Peyer's patch (tissue), 4 donors: ENCODE data around the gene UCP2. TPM values are rescaled to one million over a fixed set of nuclear protein-coding genes. Genes with fewer than 3 reads are reported as not detected.

Experiments
- DNase-seq, 3 donors: peaks; one replicate each; pipeline ENCODE4 v3.0.0-alpha.2; 2017 to 2019
- H3K27ac ChIP-seq, 4 donors: fragments of 200-600 bp; sonication (generic); one replicate each; pipeline ENCODE4 v1.5.1; 2016 to 2019
- H3K27me3 ChIP-seq, 2 donors: fragments of 200-600 bp; sonication (generic); one replicate each; pipeline ENCODE4 v1.5.1; 2019
- H3K36me3 ChIP-seq, 3 donors: fragments of 200-600 bp; sonication (generic); one replicate each; pipeline ENCODE4 v1.5.1; 2016 to 2019
- H3K4me1 ChIP-seq, 4 donors: fragments of 200-600 bp; sonication (generic); one replicate each; pipeline ENCODE4 v1.5.1; 2016 to 2019
- H3K4me3 ChIP-seq, 4 donors: fragments of 200-600 bp; sonication (generic); 1 replicate in 3 of 4; 2 replicates in 1 of 4; pipeline ENCODE4 v1.5.1; 2016 to 2019; ENCODE audit warnings: mild to moderate bottlenecking in 1 of 4
- H3K9me3 ChIP-seq, 4 donors: fragments of 200-600 bp; sonication (generic); one replicate each; pipeline ENCODE4 v1.5.1; 2016 to 2019; ENCODE audit warnings: mild to moderate bottlenecking in 1 of 4
- CTCF ChIP-seq, 6 experiments: fragments of 450-650 bp in 4 of 6; fragments of 200-600 bp in 2 of 6; sonication (generic) in 1 of 6; IDR thresholded peaks; one replicate each; pipeline ENCODE4 v1.5.1; 2017 to 2019; ENCODE audit warnings: antibody characterized with exemption in 6 of 6, mild to moderate bottlenecking in 3 of 6, moderate library complexity in 1 of 6
- POLR2A ChIP-seq, 2 donors: fragments of 450-650 bp; IDR thresholded peaks; one replicate each; pipeline ENCODE4 v1.5.1; 2017; ENCODE audit warnings: antibody characterized with exemption in 2 of 2, mild to moderate bottlenecking in 2 of 2, moderate library complexity in 2 of 2
- total RNA-seq, 4 donors: library from RNA; depleted of rRNA; stranded (reverse); fragments of >200 nt; gene quantifications; one replicate each; pipeline ENCODE4 v1.1.0, GENCODE V29; 2016

UCP2 gene
- total RNA-seq, 4 donors from 2014 or later: 10.7 to 180 (median 27.4) TPM

DNA sequence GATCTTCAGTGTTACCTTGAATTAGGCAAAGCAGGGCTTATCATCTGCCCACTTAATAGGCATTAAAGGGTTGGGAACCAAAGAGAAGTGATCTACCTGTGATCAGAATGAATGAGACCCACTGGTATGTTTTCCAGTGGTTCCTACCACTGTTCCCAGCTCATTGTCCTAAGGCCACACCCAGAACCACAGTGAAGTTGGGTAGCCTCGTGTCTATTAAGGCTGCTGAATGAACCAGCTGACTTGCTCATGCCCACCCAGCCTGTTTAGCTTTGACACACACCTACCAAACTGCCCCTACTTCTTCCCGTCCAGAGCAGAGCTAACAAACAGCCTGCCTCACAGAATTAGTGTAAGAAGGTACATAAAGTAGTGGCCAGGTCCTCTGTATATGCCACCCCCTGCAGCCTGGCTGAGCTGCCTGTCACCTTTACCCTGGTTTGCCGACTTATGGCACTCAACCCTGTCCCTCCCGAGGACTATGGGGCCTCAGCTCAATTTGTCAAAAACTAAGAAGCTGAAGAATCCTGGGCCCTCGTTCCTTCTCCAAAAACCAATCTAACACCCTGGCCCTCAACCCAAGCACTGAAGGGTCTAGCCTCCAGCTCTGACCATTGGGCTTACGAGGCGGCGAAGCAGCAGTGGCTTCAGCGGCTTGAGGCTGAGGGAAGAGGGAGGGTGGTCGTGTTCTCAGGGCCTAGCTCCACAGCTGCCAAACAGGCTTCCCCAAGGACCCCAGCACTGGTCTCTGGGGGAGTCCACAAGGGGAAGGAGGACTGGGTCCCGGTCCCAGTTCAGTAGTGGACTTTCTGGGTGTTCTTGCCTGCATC is 9.8 kb downstream of the UCP2 start:
- DNase-seq: no peak
- H3K27ac ChIP-seq: peak overlapping the region in 3 of 4 donors; percentile 40 to 68 (median 64)
- H3K4me3 ChIP-seq: no peak overlapping the region
- no peak for TF ChIP-seq POLR2A (IDR thresholded peaks at IDR 0.05)
- no peaks in the 10 kb centered on the region for H3K27me3 ChIP-seq
- peaks cover 0 to 21% (median 12%) of the 10 kb centered on the region in 4 donors for H3K4me1 ChIP-seq
- no peaks in the 10 kb centered on the region for H3K9me3 ChIP-seq
- peaks cover 0 to 30% (median 0%) of the 10 kb centered on the region in 3 donors for H3K36me3 ChIP-seq

DNA sequence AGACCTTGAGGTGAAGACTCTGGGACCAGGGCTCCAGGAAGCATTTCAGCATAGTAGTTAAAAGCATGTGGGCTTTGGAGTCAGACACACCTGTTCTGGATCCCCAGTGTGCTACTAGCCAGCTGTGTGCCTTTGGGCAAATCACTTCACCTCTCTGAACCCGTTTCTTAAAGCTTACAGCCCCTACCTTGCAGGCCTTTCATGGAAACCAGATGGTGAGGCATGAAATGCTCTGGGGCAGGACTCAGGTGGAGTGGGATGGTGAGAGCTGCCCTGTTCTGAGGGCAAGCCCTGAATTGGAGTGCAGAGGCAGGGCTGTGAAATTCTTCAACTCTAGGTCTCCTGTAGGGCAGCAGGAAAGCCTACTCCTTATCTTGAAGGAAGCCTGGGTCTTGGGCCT is 10.5 kb downstream of the UCP2 start:
- TF ChIP-seq CTCF (IDR thresholded peaks at IDR 0.05): no peak
- no peak for TF ChIP-seq POLR2A (IDR thresholded peaks at IDR 0.05)
- Histone ChIP-seq H3K4me1 (peaks cover 0 to 17% (median 11%) of the 10 kb centered on the region in 4 donors), H3K27me3 (no peaks in the 10 kb centered on the region), H3K36me3 (peaks cover 0 to 24% (median 0%) of the 10 kb centered on the region in 3 donors), H3K9me3 (no peaks in the 10 kb centered on the region), H3K27ac (peak overlapping the region in 1 of 4 donors; percentile 68), H3K4me3 (no peak overlapping the region)
- no peak for DNase-seq

- H3K4me1 ChIP-seq: peaks cover 0 to 17% (median 11%) of the 10 kb centered on the region in 4 donors
- TF ChIP-seq CTCF (IDR thresholded peaks at IDR 0.05): no peak
- TF ChIP-seq POLR2A (IDR thresholded peaks at IDR 0.05): no peak
- H3K36me3 ChIP-seq: peaks cover 0 to 14% (median 0%) of the 10 kb centered on the region in 3 donors
- H3K4me3 ChIP-seq: no peak overlapping the region
- no peak for DNase-seq
- no peaks in the 10 kb centered on the region for H3K27me3 ChIP-seq
- H3K9me3 ChIP-seq: no peaks in the 10 kb centered on the region
- H3K27ac ChIP-seq: peak overlapping the region in 1 of 4 donors; percentile 35
These were observed 11.4 kb downstream of the UCP2 start for GRCh38 chr11:73971175-73971719.

GRCh38 chr11:73969991-73970800 is 12.4 kb downstream of the UCP2 start:
- Histone ChIP-seq H3K4me3 (no peak overlapping the region), H3K36me3 (peaks cover 0 to 4% (median 0%) of the 10 kb centered on the region in 3 donors), H3K27me3 (no peaks in the 10 kb centered on the region), H3K9me3 (no peaks in the 10 kb centered on the region), H3K27ac (peak overlapping the region in 1 of 4 donors; percentile 35), H3K4me1 (peaks cover 0 to 13% (median 11%) of the 10 kb centered on the region in 4 donors)
- no peak for TF ChIP-seq POLR2A (IDR thresholded peaks at IDR 0.05)
- DNase-seq: no peak

GRCh38 chr11:73969091-73969490 is 13.6 kb downstream of the UCP2 start:
- H3K27ac ChIP-seq: no peak overlapping the region
- H3K9me3 ChIP-seq: no peaks in the 10 kb centered on the region
- no peak overlapping the region for H3K4me3 ChIP-seq
- no peak for TF ChIP-seq CTCF (IDR thresholded peaks at IDR 0.05)
- TF ChIP-seq POLR2A (IDR thresholded peaks at IDR 0.05): no peak
- peaks cover 0 to 12% (median 9%) of the 10 kb centered on the region in 4 donors for H3K4me1 ChIP-seq
- H3K27me3 ChIP-seq: no peaks in the 10 kb centered on the region
- H3K36me3 ChIP-seq: no peaks in the 10 kb centered on the region
- no peak for DNase-seq

DNA sequence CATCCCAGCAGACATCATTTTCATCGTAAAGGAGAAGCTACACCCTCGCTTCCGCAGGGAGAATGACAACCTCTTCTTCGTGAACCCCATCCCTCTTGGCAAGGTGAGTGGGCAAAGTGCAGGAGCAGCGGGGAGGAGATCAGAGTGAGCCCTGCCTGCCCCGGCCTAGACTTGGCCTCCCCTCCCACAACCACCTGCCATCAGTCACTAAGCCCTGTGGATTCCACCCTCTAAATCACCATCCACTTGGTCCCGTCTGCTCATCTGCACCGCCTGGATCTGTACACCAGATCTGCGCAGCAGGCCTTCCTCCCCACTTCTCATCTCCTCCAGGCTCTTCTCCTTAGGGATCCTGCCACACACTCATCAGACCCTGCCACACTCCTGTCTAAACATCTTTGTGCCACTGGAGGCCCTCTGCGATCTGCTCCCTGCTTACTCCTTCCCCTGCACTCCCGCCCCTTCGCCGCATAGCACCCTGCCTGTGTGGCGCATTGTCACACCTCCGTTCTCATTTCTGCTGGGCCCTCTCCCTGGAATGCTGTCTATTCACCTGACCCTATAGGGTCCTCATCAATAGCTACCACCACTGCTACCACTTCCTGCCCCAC is 14.2 kb downstream of the UCP2 start:
- DNase-seq: no peak
- TF ChIP-seq CTCF (IDR thresholded peaks at IDR 0.05) (no peak), POLR2A (IDR thresholded peaks at IDR 0.05) (no peak)
- peaks cover 0 to 6% (median 3%) of the 10 kb centered on the region in 4 donors for H3K4me1 ChIP-seq
- H3K36me3 ChIP-seq: no peaks in the 10 kb centered on the region
- no peaks in the 10 kb centered on the region for H3K27me3 ChIP-seq
- no peaks in the 10 kb centered on the region for H3K9me3 ChIP-seq
- no peak overlapping the region for H3K27ac ChIP-seq
- no peak overlapping the region for H3K4me3 ChIP-seq
